ENCODE results near the gene FEN1. TPM values are rescaled to one million over a fixed set of nuclear protein-coding genes. Genes with fewer than 3 reads are reported as not detected.

Gene FEN1, protein sequence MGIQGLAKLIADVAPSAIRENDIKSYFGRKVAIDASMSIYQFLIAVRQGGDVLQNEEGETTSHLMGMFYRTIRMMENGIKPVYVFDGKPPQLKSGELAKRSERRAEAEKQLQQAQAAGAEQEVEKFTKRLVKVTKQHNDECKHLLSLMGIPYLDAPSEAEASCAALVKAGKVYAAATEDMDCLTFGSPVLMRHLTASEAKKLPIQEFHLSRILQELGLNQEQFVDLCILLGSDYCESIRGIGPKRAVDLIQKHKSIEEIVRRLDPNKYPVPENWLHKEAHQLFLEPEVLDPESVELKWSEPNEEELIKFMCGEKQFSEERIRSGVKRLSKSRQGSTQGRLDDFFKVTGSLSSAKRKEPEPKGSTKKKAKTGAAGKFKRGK
- total RNA-seq = 10 to 100 TPM in 1 of 4 donors, 1 to 10 TPM in 3; 4.5 to 11.0 (median 4.6) TPM

DNA sequence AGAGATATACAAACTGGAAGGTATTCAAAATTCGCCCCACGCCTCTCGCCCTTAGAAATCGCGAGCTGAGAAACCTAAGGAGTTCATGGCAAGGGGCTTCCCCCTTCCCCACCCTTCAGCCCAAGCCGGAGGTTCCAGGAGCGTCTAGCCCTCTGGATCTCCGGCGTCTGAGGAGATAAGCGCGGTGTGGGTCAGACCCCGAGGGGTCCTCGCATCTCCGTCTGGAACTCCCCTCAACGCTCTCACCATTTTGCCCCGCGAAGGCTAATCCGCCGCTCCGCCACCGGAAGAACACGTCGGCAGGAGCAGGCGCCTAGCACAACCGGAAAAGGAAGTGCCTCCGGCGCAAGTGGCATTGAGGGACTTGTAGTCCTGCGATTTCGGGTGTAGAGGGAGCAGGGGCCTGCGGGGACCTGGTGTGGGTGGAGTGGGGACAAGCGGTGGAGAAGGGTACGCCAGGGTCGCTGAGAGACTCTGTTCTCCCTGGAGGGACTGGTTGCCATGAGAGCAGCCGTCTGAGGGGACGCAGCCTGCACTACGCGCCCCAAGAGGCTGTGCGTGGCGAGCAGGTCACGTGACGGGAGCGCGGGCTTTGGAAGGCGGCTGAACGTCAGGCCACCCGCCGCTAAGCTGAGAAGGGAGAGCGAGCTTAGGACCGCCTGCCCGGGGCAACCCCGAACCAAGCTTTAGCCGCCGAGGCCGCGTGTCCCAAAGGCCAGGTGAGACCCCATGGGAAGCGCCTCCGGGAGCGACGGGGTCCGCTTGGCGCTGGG is at the start of gene FEN1, which contains the start of gene TMEM258:
TSS of gene FEN1 (plus strand) at position 602 of the 773 bp plus-strand sequence. CDS start 2,451 bp downstream, outside the sequence.
TSS of gene TMEM258 (minus strand) at position 290 of the 773 bp plus-strand sequence. CDS start at position 249, 41 bp downstream.
- DNase-seq (ENCODE audit: low spot score in 2 of 2) = peak; percentile 81 to 89
- Histone ChIP-seq H3K36me3 (peaks cover 0 to 44% (median 8%) of the 10 kb centered on the region in 3 donors), H3K27ac (peak within 1 kb of the TSS; percentile 89 to 100 (median 94)), H3K4me3 (peak within 1 kb of the TSS; percentile 59 to 88 (median 82)), H3K27me3 (no peaks in the 10 kb centered on the region), H3K4me1 (peaks cover 0 to 60% (median 21%) of the 10 kb centered on the region in 4 donors), H3K9me3 (no peaks in the 10 kb centered on the region)
- WGBS, 2 donors = 0% methylated on average over 50 of the region's 61 CpGs
- peak; percentile 82 to 98 for TF ChIP-seq EP300 (IDR thresholded peaks at IDR 0.05)
- peak; percentile 82 to 89 for TF ChIP-seq POLR2A (IDR thresholded peaks at IDR 0.05)
- TF ChIP-seq, protein P1, sequence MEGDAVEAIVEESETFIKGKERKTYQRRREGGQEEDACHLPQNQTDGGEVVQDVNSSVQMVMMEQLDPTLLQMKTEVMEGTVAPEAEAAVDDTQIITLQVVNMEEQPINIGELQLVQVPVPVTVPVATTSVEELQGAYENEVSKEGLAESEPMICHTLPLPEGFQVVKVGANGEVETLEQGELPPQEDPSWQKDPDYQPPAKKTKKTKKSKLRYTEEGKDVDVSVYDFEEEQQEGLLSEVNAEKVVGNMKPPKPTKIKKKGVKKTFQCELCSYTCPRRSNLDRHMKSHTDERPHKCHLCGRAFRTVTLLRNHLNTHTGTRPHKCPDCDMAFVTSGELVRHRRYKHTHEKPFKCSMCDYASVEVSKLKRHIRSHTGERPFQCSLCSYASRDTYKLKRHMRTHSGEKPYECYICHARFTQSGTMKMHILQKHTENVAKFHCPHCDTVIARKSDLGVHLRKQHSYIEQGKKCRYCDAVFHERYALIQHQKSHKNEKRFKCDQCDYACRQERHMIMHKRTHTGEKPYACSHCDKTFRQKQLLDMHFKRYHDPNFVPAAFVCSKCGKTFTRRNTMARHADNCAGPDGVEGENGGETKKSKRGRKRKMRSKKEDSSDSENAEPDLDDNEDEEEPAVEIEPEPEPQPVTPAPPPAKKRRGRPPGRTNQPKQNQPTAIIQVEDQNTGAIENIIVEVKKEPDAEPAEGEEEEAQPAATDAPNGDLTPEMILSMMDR (IDR thresholded peaks at IDR 0.05) = peak in 2 of 5 experiments; percentile 51 to 62

DNA sequence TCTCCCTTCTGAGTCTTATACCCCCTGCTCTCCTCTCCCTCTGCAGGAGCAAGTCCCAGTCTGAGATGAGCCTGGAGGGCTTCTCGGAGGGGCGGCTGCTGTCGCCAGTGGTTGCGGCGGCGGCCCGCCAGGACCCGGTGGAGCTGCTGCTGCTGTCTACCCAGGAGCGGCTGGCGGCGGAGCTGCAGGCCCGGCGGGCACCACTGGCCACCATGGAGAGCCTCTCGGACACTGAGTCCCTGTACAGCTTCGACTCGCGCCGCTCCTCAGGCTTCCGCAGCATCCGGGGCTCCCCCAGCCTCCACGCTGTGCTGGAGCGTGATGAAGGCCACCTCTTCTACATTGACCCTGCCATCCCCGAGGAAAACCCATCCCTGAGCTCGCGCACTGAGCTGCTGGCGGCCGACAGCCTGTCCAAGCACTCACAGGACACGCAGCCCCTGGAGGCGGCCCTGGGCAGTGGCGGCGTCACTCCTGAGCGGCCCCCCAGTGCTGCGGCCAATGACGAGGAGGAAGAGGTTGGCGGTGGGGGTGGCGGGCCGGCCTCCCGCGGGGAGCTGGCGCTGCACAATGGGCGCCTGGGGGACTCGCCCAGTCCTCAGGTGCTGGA is 49.1 kb upstream of the FEN1 start:
- no peak for TF ChIP-seq EP300 (IDR thresholded peaks at IDR 0.05)
- TF ChIP-seq POLR2A (IDR thresholded peaks at IDR 0.05) = no peak
- TF ChIP-seq, protein P1 (IDR thresholded peaks at IDR 0.05) = no peak
- 91% methylated on average over 11 to 42 of the region's 42 CpGs for WGBS, 2 donors
- no peaks in the 10 kb centered on the region for H3K27me3 ChIP-seq
- H3K4me3 ChIP-seq = no peak overlapping the region
- no peaks in the 10 kb centered on the region for H3K9me3 ChIP-seq
- H3K27ac ChIP-seq = no peak overlapping the region
- peaks cover 0 to 64% (median 0%) of the 10 kb centered on the region in 3 donors for H3K36me3 ChIP-seq
- no peak for DNase-seq (ENCODE audit: low spot score in 2 of 2)
- H3K4me1 ChIP-seq = peaks cover 0 to 21% (median 5%) of the 10 kb centered on the region in 4 donors

DNA sequence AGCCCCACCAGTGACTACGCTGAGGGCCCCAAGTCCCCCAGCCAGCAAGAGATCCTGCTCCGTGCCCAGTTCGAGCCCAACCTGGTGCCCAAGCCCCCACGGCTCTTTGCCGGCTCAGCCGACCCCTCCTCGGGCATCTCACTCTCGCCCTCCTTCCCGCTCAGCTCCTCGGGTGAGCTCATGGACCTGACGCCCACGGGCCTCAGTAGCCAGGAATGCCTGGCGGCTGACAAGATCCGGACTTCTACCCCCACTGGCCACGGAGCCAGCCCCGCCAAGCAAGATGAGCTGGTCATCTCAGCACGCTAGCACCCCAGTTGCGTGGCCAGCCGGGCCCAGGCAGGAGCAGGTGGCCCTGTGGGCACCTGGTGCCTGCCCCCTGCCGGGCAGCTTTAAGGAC is 48.5 kb upstream of the FEN1 start:
- Histone ChIP-seq H3K27me3 (no peaks in the 10 kb centered on the region), H3K9me3 (no peaks in the 10 kb centered on the region), H3K4me3 (no peak overlapping the region), H3K27ac (no peak overlapping the region), H3K36me3 (peaks cover 0 to 58% (median 0%) of the 10 kb centered on the region in 3 donors), H3K4me1 (peaks cover 0 to 27% (median 8%) of the 10 kb centered on the region in 4 donors)
- DNase-seq (ENCODE audit: low spot score in 2 of 2) = no peak
- TF ChIP-seq POLR2A (IDR thresholded peaks at IDR 0.05) (no peak), EP300 (IDR thresholded peaks at IDR 0.05) (no peak)
- TF ChIP-seq, protein P1 (IDR thresholded peaks at IDR 0.05) = no peak
- WGBS, 2 donors = 82 to 88% methylated on average over 18 to 20 of the region's 20 CpGs

DNA sequence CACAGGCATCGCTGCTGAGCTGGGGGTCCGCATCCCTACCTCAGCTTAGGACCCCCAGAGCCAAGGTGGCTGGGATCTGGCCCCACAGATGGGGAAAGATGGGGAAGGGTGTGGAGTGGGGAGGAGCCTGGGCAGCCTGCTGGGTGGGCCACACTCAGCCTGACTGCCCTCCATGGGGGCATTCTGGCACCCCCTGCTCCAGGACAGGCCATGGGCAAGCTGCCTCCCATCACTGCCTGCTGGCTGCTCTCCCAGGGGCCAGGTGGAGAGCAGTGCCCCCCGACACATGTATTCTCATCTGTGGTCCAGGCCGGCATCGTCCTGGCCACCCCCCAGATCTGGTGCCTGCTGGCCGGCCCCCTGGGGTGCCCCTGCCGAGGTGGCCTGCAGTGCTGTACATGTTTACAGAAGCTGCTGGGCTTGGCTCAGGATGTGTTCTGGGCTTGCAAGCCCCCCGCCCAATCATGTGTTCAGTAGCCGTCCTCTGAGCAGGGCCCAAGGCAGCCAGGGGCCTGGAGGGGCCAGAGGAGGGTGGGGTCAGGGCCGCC is 48.0 kb upstream of the FEN1 start:
- 81 to 94% methylated on average over 4 to 5 of the region's 10 CpGs for WGBS, 2 donors
- H3K36me3 ChIP-seq = peaks cover 0 to 53% (median 0%) of the 10 kb centered on the region in 3 donors

More for the DNA sequence above, 48.0 kb upstream of the FEN1 start:
- H3K4me1 ChIP-seq = peaks cover 0 to 32% (median 10%) of the 10 kb centered on the region in 4 donors
- H3K27ac ChIP-seq = no peak overlapping the region
- H3K9me3 ChIP-seq = no peaks in the 10 kb centered on the region
- H3K27me3 ChIP-seq = no peaks in the 10 kb centered on the region
- TF ChIP-seq, protein P1 (IDR thresholded peaks at IDR 0.05) = no peak
- TF ChIP-seq POLR2A (IDR thresholded peaks at IDR 0.05) (no peak), EP300 (IDR thresholded peaks at IDR 0.05) (no peak)
- no peak overlapping the region for H3K4me3 ChIP-seq
- DNase-seq (ENCODE audit: low spot score in 2 of 2) = no peak
